Vagina (tissue), 2 donors: ENCODE results near the gene FGA. TPM values are rescaled to one million over a fixed set of nuclear protein-coding genes. Genes with fewer than 3 reads are reported as not detected.

Experiments used
- DNase-seq, 2 donors: peaks; one replicate each; pipeline ENCODE4 v3.0.0-alpha.2; 2017; ENCODE audit errors: extremely low spot score in 2 of 2
- H3K27ac ChIP-seq: fragments of 200-600 bp; sonication (generic); one replicate; pipeline ENCODE4 v1.5.1; 2019
- H3K27me3 ChIP-seq: fragments of 200-600 bp; sonication (generic); one replicate; pipeline ENCODE4 v1.5.1; 2019
- H3K36me3 ChIP-seq, 2 donors: fragments of 200-600 bp; sonication (generic); one replicate each; pipeline ENCODE4 v1.5.1; 2017 to 2019
- H3K4me1 ChIP-seq: fragments of 200-600 bp; sonication (generic); one replicate; pipeline ENCODE4 v1.5.1; 2019
- H3K4me3 ChIP-seq, 2 donors: fragments of 200-600 bp; sonication (generic); 1 replicate in 1 of 2; 2 replicates in 1 of 2; pipeline ENCODE4 v1.5.1; 2016 to 2019
- H3K9me3 ChIP-seq: fragments of 200-600 bp; sonication (generic); one replicate; pipeline ENCODE4 v1.5.1; 2019
- CTCF ChIP-seq, 3 experiments: fragments of 450-650 bp in 2 of 3; fragments of 200-600 bp in 1 of 3; sonication (generic) in 1 of 3; IDR thresholded peaks; one replicate each; pipeline ENCODE4 v1.5.1; 2017 to 2019; ENCODE audit warnings: antibody characterized with exemption in 3 of 3, mild to moderate bottlenecking in 2 of 3, moderate library complexity in 2 of 3
- POLR2A ChIP-seq, 2 donors: fragments of 450-650 bp; IDR thresholded peaks; one replicate each; pipeline ENCODE4 v1.6.1; 2017; ENCODE audit warnings: antibody characterized with exemption in 2 of 2, mild to moderate bottlenecking in 2 of 2, moderate library complexity in 2 of 2
- POLR2AphosphoS5 ChIP-seq, 2 donors: sonication (generic); formaldehyde crosslinking; IDR thresholded peaks; one replicate each; pipeline ENCODE4 v1.9.0; 2017; ENCODE audit warnings: antibody characterized with exemption in 2 of 2, mild to moderate bottlenecking in 2 of 2, low read depth in 1 of 2; ENCODE audit not compliant: insufficient read depth in 1 of 2
- intact Hi-C: fragments of 100-400 bp; cut with DNase I; formaldehyde crosslinking; loops from one replicate; pipeline ENCODE4 v1.15.1; 2023
- small RNA-seq: library from RNA; depleted of rRNA; stranded (forward); fragments of <200 nt; gene quantifications from one replicate; pipeline ENCODE3, GENCODE V24; 2016
- total RNA-seq: library from RNA; depleted of rRNA; stranded (reverse); fragments of >200 nt; gene quantifications from one replicate; pipeline ENCODE4 v1.2.3, GENCODE V29; 2016

Gene FGA
- total RNA-seq, 1 donor from 2014 or later: not detected

GRCh38 chr4:154551872-154552686 lies 38.5 kb downstream of the FGA start:
- Histone ChIP-seq H3K4me3 (no peak overlapping the region), H3K36me3 (peaks cover 0 to 6% of the 10 kb centered on the region in 2 donors), H3K27me3 (no peaks in the 10 kb centered on the region), H3K9me3 (no peaks in the 10 kb centered on the region), H3K27ac (no peak overlapping the region), H3K4me1 (peaks cover 20% of the 10 kb centered on the region)
- intact Hi-C loops: loop anchor here (5.0 kb wide), 1 partner anchor 225 kb away; no protein-coding TSS in a partner anchor
- DNase-seq: no peak
- TF ChIP-seq CTCF (IDR thresholded peaks at IDR 0.05): peak; percentile 54 to 76 (median 55)
- TF ChIP-seq POLR2AphosphoS5 (IDR thresholded peaks at IDR 0.05; ENCODE audit: insufficient read depth in 1 of 2, low read depth in 1 of 2): peak in 1 of 2 donors; percentile 53
- TF ChIP-seq POLR2A (IDR thresholded peaks at IDR 0.05): no peak

GRCh38 chr4:154549894-154550790 lies 40.4 kb downstream of the FGA start, which contains the start of gene PLRG1:
Gene PLRG1, minus strand, starts transcription at chr4:154550400. Its CDS starts 92 bp downstream, at chr4:154550308.
- TF ChIP-seq POLR2AphosphoS5 (IDR thresholded peaks at IDR 0.05; ENCODE audit: insufficient read depth in 1 of 2, low read depth in 1 of 2): peak; percentile 92 to 94
- peak in 1 of 2 donors; percentile 34 for TF ChIP-seq POLR2A (IDR thresholded peaks at IDR 0.05)
- peak in 2 of 3 experiments; percentile 39 to 42 for TF ChIP-seq CTCF (IDR thresholded peaks at IDR 0.05)
- intact Hi-C loops: loop anchor here (5.0 kb wide), 1 partner anchor 227 kb away; no protein-coding TSS in a partner anchor
- Histone ChIP-seq H3K4me1 (peaks cover 20% of the 10 kb centered on the region), H3K27me3 (no peaks in the 10 kb centered on the region), H3K27ac (peak within 1 kb of the TSS; percentile 77), H3K9me3 (no peaks in the 10 kb centered on the region), H3K4me3 (peak within 1 kb of the TSS; percentile 72 to 93), H3K36me3 (peaks cover 0 to 24% of the 10 kb centered on the region in 2 donors)
- DNase-seq: peak; percentile 92 to 97

GRCh38 chr4:154545689-154546088 lies 44.9 kb downstream of the FGA start:
- Histone ChIP-seq H3K27me3 (no peaks in the 10 kb centered on the region), H3K4me1 (peaks cover 12% of the 10 kb centered on the region), H3K27ac (no peak overlapping the region), H3K4me3 (no peak overlapping the region), H3K36me3 (peaks cover 0 to 65% of the 10 kb centered on the region in 2 donors), H3K9me3 (no peaks in the 10 kb centered on the region)
- no peak for DNase-seq
- intact Hi-C loops: no loop called here
- TF ChIP-seq POLR2AphosphoS5 (IDR thresholded peaks at IDR 0.05; ENCODE audit: insufficient read depth in 1 of 2, low read depth in 1 of 2) (no peak), CTCF (IDR thresholded peaks at IDR 0.05) (no peak), POLR2A (IDR thresholded peaks at IDR 0.05) (no peak)

- H3K27ac ChIP-seq: no peak overlapping the region
- H3K4me3 ChIP-seq: no peak overlapping the region
- no peaks in the 10 kb centered on the region for H3K4me1 ChIP-seq
- no peak for TF ChIP-seq POLR2AphosphoS5 (IDR thresholded peaks at IDR 0.05; ENCODE audit: insufficient read depth in 1 of 2, low read depth in 1 of 2)
- no peak for TF ChIP-seq POLR2A (IDR thresholded peaks at IDR 0.05)
- no peak for TF ChIP-seq CTCF (IDR thresholded peaks at IDR 0.05)
- peaks cover 0 to 91% of the 10 kb centered on the region in 2 donors for H3K36me3 ChIP-seq
- no peak for DNase-seq
- intact Hi-C loops: no loop called here
- H3K9me3 ChIP-seq: no peaks in the 10 kb centered on the region
- no peaks in the 10 kb centered on the region for H3K27me3 ChIP-seq
These were observed 48.2 kb downstream of the FGA start for GRCh38 chr4:154542271-154542879.

Small RNA genes within 50 kb of the gene (small RNA-seq; reads per million reads assigned to genes)
- not detected for gene RNU6-1285P

Other genes with a start within 250 kb of the FGA start
- gene DCHS2, start 98.9 kb downstream of the FGA start, total RNA-seq: 7.9 TPM
- gene PLRG1, start 40.3 kb downstream of the FGA start, total RNA-seq: 41.3 TPM
- gene FGB, start 27.7 kb downstream of the FGA start, total RNA-seq: not detected
- not detected for gene FGG, start 21.9 kb upstream of the FGA start, total RNA-seq
- not detected for gene LRAT, start 153.3 kb upstream of the FGA start, total RNA-seq
- gene RBM46, start 190.5 kb upstream of the FGA start, total RNA-seq: not detected